Sigmoid colon (tissue), 3 donors: ENCODE results near the gene SMIM35.

ENCODE experiments used
- POLR2A ChIP-seq, 2 donors: fragments of 450-650 bp; IDR thresholded peaks; one replicate each; pipeline ENCODE4 v1.6.1; 2016; ENCODE audit warnings: antibody characterized with exemption in 2 of 2, mild to moderate bottlenecking in 2 of 2, moderate library complexity in 2 of 2
- TF ChIP-seq, protein P1 (sequence below), 4 experiments: fragments of 450-650 bp in 3 of 4; fragments of 200-600 bp in 1 of 4; IDR thresholded peaks; one replicate each; pipeline ENCODE4 v1.5.1; 2016 to 2019; ENCODE audit warnings: antibody characterized with exemption in 4 of 4, mild to moderate bottlenecking in 3 of 4, moderate library complexity in 2 of 4

DNA sequence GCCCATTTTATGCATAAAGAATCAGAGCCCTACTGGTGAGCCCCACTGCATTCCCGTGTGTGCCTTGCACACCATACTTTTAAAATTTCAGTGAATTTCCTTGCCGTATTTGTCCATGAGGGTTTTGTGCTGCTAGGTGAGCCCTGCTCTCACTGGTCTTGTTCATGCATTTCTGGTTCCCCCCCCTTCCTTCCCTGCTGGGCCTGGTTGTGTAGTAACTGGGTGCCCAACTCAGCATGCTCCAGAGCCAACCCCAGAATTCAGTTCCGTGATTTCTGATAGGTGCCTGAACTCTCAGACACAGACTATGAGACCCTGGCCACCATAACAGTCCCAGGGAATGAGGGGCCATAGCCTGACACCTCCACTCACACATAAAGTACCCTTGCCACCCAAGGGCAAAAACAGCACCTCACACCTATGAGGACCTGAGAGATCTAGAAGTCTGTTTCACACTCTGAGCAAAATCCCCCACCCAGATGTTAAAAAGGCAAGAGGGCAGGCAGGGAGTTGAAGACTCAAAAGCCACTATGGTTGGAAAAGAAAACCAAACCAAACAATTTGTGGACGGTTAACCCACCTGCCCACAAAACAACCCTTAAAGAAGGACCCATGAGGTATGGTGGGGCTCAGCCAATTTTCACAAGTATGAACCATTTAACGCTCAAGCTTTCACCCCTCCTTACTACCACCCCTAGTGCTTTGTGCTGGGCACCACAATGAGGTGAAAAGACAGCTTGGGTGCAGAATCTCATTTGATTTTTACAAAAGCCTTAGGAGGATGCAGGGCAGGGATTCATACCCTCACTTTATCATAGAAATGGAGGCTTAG is 117.4 kb downstream of the SMIM35 start:
- TF ChIP-seq, protein P1, sequence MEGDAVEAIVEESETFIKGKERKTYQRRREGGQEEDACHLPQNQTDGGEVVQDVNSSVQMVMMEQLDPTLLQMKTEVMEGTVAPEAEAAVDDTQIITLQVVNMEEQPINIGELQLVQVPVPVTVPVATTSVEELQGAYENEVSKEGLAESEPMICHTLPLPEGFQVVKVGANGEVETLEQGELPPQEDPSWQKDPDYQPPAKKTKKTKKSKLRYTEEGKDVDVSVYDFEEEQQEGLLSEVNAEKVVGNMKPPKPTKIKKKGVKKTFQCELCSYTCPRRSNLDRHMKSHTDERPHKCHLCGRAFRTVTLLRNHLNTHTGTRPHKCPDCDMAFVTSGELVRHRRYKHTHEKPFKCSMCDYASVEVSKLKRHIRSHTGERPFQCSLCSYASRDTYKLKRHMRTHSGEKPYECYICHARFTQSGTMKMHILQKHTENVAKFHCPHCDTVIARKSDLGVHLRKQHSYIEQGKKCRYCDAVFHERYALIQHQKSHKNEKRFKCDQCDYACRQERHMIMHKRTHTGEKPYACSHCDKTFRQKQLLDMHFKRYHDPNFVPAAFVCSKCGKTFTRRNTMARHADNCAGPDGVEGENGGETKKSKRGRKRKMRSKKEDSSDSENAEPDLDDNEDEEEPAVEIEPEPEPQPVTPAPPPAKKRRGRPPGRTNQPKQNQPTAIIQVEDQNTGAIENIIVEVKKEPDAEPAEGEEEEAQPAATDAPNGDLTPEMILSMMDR (IDR thresholded peaks at IDR 0.05) = no peak
- no peak for TF ChIP-seq POLR2A (IDR thresholded peaks at IDR 0.05)
